Activated CD4-positive, alpha-beta T cell treated with anti-CD3 and anti-CD28 coated beads, Interleukin-10, Interleukin-2, amounts not matched to agents 100 ng/mL and 50 ng/mL, durations not matched to agents 16 hours and 8 hours (primary cell): ENCODE results near the gene RBM38.
"Not testable (repeated sequence)": the region's sequence is repeated elsewhere in the genome, so short reads cannot be mapped to it uniquely, and the experiment has no call there.

Source experiments
- DNase-seq: peaks from one replicate; pipeline ENCODE4 v3.0.0-alpha.2; 2020

Gene RBM38

DNA sequence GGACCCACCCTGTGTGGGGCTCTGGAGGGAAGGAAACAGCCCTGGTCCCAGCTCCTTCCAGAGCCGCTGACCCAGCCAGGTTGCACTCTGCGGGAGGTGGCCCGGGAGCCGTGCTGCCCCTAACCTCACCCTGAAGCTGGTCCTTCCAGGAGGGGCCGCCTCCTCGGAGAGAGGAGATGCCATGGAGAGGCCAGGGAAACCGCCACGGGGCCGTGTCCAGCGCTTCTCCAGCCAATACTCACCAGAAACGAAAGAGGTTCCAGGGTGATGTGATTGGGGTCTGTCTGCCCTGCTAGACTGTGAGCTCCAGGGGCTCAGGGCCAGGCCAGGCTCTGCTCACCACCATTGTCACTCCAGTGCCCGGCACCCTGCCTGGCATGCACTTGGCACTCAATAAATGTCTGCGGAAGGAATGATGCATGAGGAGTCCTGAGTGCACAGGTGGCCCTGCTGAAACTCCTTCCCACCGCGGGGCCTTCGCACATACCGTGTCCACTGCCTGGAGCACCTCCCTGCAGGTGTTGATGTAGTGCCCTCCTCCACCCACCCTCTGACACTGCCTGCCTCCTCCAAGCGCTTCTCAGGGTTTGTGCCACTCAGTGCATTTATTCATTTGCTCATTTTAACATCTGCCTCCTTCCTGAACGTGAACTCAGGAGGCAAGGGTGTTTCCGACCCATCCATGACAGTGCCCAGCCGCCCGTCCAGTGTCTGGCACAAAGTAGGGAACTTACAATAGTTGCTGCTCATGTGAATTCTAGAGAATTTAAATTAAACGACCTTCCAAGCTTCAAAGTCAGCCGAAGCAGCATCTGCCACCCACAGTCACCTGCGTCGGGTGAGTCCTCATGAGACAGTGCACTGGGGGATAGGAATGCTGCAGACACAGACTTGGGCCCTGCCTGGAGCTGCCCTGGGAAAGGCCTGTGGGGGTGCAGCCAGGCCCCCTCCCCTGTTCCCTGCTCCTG is 30.3 kb downstream of the RBM38 start:
- no peak for DNase-seq

DNA sequence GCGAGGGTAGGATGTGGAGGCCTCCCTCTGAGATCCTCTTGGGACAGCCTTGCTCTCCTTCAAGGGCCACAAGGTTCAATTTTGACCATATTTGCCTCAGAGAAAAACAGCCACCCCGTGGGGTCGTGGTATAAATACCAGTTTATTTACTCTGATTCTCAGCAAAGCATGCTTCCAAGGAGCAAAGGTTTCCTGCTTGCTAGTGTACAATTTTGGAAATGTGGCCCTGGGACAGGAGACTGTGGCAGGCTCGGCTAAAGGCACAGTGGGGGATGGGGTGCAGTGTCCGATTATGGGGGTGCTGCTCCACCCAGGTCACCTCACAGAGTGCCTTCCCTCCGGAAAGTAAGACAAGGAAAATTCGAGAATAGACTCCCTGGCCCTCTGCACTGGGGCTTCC is 31.1 kb downstream of the RBM38 start:
- DNase-seq = no peak

DNA sequence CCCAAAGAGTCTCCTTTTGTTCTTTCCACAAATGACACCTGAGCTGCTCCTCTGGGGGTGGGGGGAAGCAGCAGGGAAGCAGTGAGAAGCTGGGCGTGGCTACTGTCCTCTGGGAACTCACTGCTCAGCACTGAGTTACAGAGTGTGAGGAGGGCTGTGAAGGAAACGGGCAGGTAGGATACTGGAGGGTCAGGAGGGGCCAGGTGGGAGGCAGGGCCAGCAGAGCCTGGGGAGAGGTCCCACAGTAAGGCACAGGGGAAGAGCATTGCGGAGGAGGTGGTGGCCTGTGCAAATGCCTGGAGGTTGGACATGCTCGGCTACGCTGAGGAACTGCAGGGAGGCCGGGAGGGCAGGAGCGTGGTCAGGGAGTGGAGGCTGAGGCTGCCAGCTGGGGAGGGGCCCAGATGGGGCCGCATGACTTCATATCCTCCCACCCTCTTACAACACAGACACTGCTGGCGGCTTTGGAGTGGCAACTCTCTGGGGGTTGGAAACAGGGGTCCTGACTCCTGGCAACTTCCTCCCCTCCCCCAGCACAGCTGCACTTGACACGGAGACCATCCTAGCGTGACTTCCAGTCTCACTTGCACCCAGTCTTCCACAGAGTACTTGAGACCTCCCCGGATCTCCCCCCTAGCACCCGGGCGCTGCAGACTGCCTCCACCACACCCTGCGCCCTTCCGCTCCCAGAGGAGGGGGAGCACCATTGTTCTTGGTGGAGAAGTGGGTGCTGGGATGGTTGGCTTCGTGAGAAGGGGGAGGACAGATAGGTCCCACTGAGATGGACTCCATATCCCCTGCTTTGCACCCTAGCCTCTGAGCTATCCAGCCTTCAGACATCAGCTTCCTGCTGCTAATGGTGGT is 34.2 kb downstream of the RBM38 start:
- no peak for DNase-seq

DNA sequence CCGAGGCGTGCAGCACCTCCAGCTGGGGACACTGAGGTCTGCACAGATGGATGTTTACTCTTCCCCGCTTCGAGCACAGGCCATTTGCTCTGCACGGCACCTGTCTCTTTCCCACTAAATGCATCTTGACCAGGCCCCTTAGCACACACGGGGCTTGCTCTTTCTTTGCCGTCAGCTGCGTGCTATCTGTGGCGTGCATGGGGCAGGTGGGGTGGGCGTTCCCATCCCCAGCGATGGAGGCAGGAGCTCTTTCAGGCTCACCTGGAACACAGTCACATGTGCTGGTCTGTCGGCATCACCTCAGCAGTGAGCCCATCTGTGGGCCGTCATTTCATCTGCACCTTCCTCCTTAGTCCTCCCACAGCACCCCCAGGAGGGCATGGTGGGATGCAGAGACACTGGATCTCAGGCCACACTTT is 35.1 kb downstream of the RBM38 start:
- DNase-seq = no peak

DNA sequence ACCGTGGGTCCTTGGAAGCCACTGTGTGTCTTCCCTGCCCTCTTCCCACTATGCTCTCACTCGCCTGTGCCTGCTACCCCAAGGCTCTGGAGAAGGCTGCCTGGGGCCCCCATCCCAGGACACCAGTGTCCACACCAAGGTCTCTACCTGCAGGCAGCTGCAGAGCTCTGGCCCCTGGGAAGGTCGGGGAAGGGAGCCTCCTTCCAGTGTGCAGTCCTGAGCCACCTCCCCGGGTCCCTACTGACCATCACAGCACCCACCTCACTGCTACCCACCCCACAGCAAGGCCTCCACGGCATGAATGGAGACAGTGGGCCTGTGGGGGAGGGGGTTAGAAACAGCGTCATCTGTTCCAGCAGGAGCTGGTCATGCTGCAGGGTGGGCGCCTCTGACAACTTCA is 35.6 kb downstream of the RBM38 start:
- DNase-seq = no peak

DNA sequence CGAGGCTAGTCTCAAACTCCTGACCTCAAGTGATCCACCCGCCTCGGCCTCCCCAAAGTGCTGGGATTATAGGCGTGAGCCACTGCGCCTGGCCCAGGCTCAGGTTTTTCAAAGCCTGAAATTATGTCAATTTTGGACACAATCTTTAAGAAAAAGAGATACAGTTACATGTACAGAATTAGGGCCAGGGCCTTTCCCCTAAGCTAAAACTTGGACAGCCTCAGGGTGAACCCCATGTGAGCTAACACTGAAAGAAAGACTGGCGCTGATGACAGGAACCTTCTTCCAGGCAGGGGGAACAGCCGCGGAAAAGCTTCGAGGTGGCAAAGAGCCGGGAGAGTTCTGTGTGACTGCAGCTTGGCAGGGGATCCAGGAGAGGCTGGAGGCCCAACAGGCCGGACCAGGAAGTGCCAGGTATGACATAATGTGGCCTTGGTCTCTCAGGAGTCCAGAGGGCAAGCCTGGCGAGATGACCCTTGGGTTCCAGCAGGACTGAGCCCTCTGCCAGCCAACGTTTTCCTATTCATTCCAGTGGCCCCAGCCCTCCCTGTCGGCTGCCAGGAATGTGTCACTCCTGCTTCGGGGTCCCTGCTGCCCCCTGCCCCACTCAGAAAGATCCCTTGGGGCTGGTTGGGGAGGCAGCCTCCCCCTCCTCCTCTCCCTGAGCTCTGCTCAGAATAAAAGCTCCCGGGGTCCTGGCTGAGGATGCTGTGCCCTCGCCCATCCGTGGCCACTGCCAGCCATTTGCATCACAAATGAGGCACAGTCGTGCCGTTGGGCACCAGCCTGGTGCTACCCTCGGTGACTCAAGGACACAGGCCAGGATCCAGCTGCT is 37.3 kb downstream of the RBM38 start:
- DNase-seq = no peak

DNA sequence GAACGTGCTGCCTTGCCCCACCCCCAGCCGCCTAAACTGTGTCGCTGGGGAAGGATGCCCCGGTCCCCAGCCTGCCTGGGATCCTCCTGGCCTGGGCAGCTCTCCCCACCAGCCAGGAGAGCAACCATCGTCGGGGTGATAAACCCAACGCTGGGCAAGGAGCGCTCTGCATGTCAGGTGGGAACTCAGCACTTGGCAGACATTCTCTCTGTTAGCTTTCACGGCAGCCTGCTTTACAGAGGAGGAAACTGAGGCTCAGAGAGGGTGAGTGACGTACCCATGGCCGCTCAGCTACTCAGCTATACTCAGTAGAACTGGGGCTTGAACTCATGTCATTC is 37.9 kb downstream of the RBM38 start:
- no peak for DNase-seq

DNA sequence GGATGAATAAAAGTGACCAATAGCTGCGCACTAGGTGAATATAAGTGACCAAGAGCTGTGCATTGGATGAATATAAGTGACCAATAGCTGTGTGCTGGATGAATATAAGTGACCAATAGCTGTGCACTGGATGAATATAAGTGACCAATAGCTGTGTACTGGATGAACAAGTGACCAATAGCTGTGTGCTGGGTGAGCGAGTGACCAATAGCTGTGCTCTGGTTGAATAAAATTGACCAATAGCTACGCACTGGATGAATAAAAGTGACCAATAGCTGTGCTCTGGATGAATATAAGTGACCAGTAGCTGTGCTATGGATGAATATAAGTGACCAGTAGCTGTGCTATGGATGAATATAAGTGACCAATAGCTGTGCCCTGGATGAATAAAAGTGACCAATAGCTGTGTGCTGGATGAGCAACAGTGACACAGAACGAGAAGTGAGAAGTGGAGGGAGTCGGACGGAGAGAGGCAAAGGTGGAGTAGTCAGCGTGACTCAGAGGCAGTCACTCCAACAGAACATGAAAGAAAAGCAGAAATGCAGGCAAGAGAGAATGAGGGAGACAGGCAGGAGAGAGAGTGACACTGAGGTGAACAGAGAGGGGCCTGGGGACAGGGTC is 38.5 kb downstream of the RBM38 start:
- DNase-seq = no peak

DNA sequence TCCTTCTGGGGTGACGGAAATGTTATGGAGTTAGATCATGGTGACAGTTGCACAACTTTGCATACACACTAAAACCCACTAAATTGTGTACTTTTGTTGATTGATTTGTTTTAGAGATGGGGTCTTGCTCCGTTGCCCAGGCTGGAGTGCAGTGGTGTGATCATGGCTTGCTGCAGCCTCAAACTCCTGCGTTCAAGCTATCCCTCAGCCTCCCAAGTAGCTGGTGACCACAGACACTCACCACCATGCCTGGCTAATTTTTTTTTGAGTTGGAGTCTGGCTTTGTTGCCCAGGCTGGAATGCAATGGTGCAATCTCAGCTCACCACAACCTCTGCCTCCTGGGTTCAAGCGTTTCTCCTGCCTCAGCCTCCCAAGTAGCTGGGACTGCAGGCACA is 39.0 kb downstream of the RBM38 start:
- DNase-seq = not testable (repeated sequence)

DNA sequence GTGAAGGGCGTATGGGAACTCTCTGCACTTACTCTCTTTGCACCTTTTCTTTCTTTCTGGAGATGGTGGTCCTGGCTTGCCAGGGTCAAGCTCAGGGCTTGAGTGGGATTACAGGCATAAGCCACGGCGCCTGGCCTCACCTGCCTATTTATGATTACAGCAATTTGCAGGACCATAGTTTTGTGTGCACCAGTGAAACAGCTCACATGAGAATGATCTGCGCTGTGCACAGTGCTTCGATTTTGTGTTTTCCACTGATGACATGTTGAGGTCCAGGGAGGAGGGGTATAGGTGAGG is 40.3 kb downstream of the RBM38 start:
- no peak for DNase-seq

DNA sequence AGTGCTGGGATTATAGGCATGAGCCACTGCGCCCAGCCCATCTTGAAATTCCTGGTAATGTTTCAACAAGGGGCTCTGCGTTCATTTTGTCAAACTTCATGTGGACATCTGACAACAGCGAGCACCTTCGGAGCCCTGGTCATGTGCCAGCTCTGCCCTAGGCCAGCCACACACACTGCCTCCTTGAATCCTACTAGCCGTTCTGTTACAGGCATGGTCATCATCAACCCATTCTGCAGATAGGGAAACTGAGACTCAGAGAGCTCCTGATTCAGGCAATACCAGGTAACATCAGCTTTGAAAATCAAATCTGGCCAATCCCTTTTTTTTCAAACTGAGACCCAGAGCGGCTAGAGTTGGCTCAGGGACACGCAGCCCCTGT is 41.3 kb downstream of the RBM38 start:
- DNase-seq = no peak

DNA sequence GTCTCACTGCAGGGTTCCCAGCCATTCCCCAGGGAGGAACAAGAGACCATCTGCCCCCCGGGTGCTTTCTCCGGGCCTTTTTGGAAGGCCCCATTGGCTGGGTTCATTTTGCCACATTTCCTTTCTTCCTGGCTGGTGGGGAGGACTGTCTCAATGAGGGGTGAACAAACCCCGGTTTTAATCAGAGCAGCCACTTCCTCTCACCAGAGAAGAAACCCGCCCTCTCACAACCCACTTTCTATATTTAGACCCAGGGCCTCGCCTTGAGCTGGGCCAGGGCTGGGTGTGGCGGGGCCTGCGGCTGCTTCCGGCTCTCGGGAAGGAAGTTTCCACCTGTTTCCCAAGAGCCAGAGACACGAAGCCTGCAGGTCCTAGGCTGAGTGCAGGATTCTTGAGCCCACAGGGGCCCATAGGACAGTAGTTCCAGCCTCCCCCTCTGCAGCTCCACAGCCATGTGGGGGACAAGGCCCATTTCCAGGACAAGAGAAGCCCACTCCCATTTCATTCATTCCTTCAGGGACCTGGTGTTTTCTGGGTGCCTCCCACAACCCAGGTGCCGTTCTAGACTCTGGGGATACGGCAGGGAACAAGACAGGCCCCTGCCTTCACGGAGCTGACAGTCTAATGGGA is 41.8 kb downstream of the RBM38 start:
- DNase-seq = peak; percentile 88

DNA sequence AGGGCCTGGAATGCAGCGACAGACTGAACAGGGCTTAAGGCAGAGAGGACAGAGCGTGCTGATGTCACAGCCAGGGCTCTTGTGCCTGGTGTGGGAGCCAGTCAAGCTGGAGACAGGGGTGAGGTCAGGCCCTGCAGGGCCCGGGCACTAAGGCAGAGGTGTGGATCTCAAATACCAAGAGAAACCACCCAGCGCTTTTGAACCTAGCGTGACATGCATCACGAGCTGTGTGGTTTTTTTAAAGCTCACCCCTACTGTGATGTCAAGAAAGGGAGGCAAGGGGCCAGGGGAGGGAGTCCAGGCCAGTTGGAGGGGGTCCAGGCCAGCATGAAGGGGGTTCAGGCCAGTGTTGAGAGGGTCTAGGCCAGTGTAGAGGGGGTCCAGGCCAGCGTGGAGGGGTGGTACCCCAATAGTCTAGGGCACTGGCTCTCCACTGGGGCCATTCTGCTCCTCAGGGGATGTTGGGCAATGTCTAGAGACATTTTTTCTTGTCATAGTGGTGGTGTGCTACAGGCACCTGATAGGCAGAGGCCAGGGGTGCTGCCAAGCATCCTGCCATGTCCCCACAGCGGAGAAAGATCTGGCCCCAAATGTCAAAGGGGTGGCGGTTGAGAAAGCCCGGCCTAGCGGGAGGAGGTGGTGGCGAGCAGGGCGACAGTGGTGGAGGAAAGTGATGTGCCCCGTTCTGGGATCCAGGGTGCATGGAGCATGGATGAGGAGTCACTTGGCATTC is 42.6 kb downstream of the RBM38 start:
- DNase-seq = peak; percentile 22

DNA sequence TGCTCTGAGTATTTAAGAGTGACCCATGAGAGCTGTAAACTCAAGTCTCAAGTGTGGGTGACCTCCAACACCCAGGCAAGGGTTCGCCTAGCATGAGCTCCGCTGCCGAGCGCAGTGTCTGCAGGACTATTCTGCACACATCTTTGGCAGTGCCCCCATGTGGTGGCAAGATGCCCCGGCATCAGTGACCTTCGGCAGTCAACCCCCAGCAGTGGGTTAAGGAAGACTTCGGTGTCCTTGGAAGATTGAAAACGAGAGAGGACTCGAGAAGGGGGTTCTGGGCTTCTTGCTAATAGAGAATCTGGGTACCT is 43.1 kb downstream of the RBM38 start:
- no peak for DNase-seq

DNA sequence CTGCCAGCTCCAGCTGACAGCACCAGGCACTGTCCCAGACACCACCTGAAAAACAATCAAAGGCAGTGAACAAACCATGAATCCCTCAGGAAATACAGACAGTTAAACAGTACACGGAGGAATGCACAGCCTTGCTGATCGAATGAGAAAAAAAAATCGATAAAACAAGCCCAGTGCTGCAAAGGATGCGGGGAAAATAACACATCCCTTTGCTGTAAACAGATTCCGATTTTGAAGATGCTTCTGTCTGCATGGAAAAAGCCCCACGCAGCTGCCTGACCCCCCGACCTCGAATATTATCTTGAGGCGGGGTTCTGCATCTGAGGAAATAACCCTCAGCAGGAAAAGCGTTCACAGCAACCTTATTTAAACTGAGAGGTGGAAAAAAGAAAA is 43.9 kb downstream of the RBM38 start:
- no peak for DNase-seq

DNA sequence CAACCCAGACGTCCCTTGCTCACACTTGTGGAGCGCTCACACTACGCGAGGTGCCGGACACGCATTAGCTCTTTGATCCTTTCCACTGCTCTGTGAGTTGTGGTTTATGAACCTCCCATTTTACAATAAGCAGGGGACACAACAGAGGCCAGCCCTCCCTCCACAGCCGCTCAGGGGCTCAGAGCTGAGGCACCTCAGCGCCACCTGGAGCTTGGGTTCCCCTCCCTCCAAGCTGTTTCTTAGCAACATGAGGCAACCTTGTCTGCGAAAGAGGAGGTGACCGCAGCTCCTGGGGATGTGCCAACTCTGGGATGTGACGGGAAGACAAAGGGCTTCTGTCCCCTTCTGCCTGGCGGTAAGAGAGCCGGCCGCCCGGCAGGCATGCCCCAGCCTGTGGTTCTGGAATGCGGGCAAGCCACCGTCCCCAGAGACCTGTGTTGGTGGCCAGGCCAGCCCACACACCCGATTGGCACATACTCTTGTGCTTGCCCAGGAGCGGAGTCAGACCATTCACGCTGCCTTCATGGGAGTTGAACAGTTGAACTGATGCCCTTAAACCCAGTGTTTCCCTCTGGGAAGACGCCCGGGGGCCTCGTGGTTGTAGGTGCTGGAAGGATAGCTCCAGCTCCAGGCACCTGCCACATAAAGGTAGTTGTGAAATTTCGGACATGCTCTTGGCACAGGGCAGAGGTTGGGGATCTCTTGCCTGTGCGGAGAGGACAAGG is 44.5 kb downstream of the RBM38 start:
- peak; percentile 13 for DNase-seq

DNA sequence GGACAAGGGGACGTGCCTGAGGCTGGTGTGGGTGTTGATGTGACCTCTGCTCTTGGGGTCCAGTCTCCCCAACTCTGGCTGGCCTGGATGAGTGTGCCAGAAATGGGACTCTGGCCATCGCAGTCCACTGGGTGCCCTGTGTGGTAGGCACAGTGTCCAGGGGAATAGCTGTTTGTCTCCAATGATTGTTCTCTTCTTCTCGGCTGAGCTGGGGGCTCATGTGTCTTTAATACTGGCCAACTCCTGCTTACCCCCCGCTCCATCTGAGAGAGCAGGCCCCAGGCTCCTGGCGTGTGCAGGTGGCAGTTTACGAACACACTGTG is 45.0 kb downstream of the RBM38 start:
- no peak for DNase-seq

DNA sequence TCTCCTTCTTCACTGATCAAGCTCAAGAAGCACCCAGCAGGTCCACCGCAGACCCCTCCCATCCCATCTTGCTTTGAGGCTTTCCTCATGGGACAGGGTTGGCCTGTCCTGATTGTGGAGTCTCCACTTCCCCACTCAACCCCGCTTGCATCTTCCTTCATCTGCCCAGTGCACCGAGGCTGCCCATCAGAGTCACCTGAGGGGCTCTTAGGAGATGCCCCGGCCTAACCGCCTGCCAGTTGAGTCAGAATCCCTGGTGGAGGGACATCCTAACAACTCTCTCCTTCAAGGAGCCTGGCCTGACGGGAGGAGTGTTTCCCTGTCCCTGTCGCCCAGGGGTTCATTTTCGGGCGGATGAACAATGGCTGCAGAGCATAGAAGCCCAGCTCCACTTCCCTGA is 46.1 kb downstream of the RBM38 start:
- no peak for DNase-seq

DNA sequence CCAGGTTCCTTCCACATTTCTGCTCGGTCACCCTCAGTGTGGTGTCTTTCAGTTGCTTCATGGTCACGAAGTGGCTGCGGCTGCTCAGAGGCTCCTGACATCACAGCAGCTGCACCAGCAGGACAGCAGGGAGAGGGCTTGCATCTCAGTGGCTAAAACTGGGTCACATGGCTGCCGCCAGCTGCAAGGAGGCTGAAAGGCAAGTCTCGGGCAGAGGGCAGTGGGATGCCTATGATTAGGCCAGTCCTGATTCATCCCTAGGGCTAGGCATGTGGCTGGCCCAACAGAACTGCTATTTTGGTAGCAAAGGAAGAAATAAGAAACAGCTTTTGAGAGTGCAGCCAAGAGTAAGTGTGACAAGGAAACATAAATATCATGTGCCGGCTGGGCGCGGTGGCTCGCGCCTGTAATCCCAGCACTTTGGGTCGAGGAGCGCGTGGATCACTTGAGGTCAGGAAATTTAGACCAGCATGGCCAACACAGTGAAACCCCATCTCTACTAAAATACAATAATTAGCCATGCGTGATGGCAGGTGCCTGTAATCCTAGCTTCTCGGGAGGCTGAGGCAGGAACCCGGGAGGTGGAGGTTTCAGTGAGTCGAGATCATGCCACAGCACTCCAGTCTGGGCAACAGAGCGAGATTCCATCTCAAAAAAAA is 46.6 kb downstream of the RBM38 start:
- no peak for DNase-seq

DNA sequence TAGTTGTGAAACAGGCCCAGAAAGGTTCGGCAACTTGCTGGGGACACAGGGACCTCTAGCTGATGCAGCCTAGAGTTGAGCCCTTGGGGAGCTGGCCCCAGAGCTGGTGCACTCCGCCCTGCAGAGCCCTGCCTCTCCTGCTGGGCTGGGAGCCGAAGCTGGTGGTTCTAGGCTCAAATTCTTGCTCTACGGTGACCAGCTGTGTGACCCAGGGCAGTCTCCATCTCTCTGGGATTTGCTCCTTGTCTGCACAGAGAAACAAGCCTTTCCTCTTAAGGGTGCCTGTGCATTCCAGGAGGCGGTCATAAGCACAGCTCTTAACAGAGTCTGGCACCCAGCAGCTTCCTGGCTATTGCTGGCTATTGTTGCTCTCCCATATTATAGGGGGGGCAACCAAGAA is 47.4 kb downstream of the RBM38 start:
- DNase-seq = no peak

DNA sequence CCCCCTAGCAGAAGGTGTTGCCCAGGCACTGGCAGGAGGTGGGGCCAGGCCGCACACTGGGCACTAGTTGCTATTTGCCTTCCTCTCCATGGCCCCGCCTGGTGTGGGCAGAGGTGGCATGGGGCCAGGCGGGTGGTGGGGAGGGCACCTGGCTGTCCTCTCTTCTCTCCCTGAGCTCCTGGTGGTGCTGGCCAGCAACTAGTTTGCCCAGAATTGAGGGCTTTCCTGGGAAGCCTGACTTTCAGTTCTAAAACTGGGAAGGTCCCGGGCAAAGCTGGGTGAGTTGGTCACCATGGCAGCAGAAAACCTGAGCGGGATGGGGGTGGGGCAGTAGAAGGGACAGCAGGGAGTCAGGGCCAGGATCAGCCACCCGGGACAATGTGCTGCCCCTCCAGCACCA is 48.2 kb downstream of the RBM38 start:
- no peak for DNase-seq
